Activated naive CD4-positive, alpha-beta T cell treated with anti-CD3 and anti-CD28 coated beads, Interleukin-2, amount 10 ng/mL, durations not matched to agents 7 days and 5 days (primary cell): ENCODE measurements around the gene DPYSL5.

Experiments used
- CTCF ChIA-PET: fragments of 350-600 bp; sonication (Branson Sonifier 250); formaldehyde crosslinking; loops from one replicate; lab custom pipeline; 2021; ENCODE audit warnings: antibody characterized with exemption; lab: Charles Lee
- DNase-seq: peaks from one replicate; pipeline ENCODE4 v3.0.0-alpha.2; 2020
- H3K27ac Mint-ChIP-seq: one replicate; pipeline ENCODE4 v1.8.0; 2021; ENCODE audit warnings: mild to moderate bottlenecking, moderate library complexity, mixed read lengths
- H3K27me3 Mint-ChIP-seq: one replicate; pipeline ENCODE4 v1.8.0; 2021; ENCODE audit warnings: mild to moderate bottlenecking, mixed read lengths
- H3K36me3 Mint-ChIP-seq: one replicate; pipeline ENCODE4 v1.8.0; 2021; ENCODE audit warnings: mixed read lengths
- H3K4me1 Mint-ChIP-seq: one replicate; pipeline ENCODE4 v1.8.0; 2021; ENCODE audit warnings: mixed read lengths
- H3K4me3 Mint-ChIP-seq: one replicate; pipeline ENCODE4 v1.8.0; 2021; ENCODE audit warnings: mild to moderate bottlenecking, moderate library complexity, mixed read lengths
- H3K9me3 Mint-ChIP-seq: one replicate; pipeline ENCODE4 v1.8.0; 2021; ENCODE audit warnings: mixed read lengths

DPYSL5 gene

DNA sequence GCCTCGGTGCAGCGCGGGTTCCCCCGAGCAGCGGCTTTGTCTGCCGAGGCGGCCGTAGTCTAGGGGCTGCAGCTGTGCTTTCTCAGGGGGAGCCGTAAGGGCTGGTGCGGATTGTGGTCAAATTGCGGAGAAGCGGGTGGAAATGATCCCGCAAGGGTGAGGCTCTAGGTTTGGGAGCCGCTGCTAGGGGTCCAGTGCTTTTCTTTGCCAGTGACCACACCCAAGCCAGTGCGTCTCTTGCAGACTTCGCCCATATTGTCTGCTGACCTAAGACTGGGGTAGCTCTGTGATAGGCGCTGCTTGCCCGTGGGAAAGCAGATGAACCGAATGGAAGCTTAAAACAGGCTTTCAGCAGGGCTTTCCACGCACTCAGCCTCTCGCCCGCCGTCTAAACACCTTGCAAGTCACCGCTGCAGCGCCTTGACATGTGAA is 2.1 kb downstream of the DPYSL5 start:
- H3K9me3 Mint-ChIP-seq: no peaks in the 10 kb centered on the region
- H3K36me3 Mint-ChIP-seq: no peaks in the 10 kb centered on the region
- peaks cover 18% of the 10 kb centered on the region for H3K4me1 Mint-ChIP-seq
- H3K27me3 Mint-ChIP-seq: peaks cover 88% of the 10 kb centered on the region
- H3K27ac Mint-ChIP-seq: no peak overlapping the region
- H3K4me3 Mint-ChIP-seq: no peak overlapping the region
- DNase-seq: no peak
- CTCF ChIA-PET: interaction anchor here (0.9 to 2.6 kb wide), 2 partner anchors 72 to 167 kb away, joined by 3 to 9 read pairs; no protein-coding TSS in a partner anchor

DNA sequence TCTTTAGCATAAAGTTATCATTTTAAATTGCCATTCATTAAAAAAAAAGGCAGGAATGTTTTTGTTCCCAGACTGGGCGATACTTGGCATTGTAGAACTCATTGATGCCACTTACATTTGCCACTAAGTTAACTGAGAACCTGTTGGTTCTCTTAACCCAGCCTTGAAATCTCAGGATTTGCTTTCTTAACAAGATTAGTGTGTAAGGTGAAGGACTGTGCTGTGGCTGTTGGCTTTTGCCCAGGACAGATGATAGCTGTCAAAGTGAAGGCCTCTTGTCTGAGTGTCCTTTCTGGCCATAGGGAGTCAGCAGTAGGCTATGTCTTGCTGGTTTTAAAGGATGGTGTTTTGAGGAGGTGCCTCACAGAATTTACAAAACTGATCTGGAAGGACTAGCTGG is 2.6 kb downstream of the DPYSL5 start:
- Mint-ChIP-seq H3K27ac (no peak overlapping the region), H3K9me3 (no peaks in the 10 kb centered on the region), H3K4me1 (peaks cover 18% of the 10 kb centered on the region), H3K36me3 (no peaks in the 10 kb centered on the region), H3K27me3 (peaks cover 85% of the 10 kb centered on the region), H3K4me3 (no peak overlapping the region)
- no peak for DNase-seq
- CTCF ChIA-PET: interaction anchor here (0.7 to 0.9 kb wide), 2 partner anchors 166 to 681 kb away, joined by 3 read pairs; no protein-coding TSS in a partner anchor

DNA sequence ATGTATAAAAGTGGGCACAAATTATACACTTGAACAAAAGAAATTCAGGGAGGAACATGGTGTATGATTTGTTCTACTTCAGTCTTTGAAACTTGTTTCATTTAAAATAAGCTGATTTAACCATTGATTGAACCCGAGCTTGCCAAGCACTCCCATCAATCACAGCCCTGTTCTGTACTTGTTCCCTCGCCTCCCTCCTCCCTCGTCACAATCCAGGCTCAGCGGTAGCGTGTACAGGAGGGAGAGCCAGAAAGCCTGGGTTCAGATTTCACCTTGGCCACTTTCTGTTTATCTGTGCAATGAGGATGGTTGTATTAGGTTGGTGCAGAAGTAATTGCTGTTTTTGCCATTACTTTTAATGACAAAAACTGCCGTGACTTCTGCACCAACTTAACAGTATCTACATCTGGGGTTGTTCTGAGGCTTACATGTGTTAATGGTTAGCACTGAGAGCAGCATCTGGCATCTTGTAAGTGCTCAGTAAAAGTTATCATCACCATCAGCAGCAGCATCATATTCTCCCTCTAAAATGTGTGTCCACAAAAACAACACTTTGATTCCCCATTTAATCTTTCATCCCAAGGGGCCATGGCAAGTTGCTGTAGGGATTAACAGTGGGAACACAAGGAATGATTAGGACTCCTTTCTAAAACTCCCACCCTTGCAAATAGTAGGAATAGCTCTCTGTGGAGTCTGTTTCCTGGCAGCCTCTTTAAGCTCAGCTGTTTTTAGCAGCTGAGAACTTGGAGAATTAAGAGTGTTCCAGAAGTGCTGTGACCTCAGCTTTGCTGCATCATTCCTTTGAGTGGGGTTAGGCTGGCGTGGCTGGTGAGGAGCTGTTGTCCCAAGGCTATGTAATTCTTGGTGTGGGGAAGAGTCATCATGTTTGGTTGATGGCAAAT is 4.7 kb downstream of the DPYSL5 start:
- DNase-seq: no peak
- Mint-ChIP-seq H3K27me3 (peaks cover 67% of the 10 kb centered on the region), H3K27ac (no peak overlapping the region), H3K4me1 (peaks cover 10% of the 10 kb centered on the region), H3K9me3 (no peaks in the 10 kb centered on the region), H3K4me3 (no peak overlapping the region), H3K36me3 (no peaks in the 10 kb centered on the region)
- CTCF ChIA-PET: interaction anchor here (1.6 to 2.6 kb wide), 2 partner anchors 10 to 70 kb away, joined by 5 to 10 read pairs; no protein-coding TSS in a partner anchor

DNA sequence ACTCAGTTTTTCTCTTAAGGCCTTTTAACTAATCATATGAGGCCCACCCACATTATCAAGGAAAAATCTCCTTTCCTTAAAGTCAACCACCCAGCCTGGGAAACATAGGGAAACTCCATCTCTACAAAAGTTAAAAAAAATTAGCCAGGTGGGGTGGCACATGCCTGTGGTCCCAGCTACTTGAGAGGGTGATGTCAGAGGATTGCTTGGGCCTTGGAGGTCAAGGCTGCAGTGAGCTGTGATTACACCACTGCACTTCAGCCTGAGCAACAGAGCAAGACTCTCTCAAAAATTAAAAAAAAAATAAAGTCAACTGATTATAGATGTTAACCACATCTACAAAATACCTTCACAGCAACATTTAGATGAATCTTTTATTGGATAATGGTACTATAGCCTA is 5.8 kb downstream of the DPYSL5 start:
- Mint-ChIP-seq H3K4me3 (no peak overlapping the region), H3K27me3 (peaks cover 67% of the 10 kb centered on the region), H3K27ac (no peak overlapping the region), H3K4me1 (peaks cover 10% of the 10 kb centered on the region), H3K9me3 (no peaks in the 10 kb centered on the region), H3K36me3 (no peaks in the 10 kb centered on the region)
- DNase-seq: no peak
- CTCF ChIA-PET: interaction anchor here (0.9 to 2.6 kb wide), 3 partner anchors 8 to 69 kb away, joined by 5 to 10 read pairs (median 5); no protein-coding TSS in a partner anchor

DNA sequence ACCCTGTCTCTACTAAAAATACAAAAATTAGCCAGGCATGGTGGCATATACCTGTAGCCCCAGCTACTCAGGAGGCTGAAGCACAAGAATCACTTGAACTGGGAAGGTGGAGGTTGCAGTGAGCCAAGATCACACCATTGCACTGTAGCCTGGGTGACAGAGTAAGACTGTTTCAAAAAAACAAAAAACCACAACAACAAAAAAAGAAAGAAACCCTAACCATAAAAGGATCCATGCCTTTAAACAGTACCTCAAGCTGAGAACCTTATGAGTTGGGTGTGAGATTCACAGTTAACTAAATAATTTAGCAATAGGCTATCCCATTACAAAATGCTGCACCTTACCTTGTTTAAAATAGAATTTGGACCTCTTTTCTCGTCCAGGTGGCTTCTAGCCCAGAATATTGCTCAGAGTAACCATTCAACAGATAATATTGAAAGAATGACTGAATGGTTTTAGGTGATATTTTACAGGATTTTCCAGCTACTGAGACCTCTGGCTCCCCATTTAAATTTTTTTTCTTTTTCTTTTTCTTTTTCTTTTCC is 6.4 kb downstream of the DPYSL5 start:
- Mint-ChIP-seq H3K27me3 (peaks cover 61% of the 10 kb centered on the region), H3K4me1 (peaks cover 7% of the 10 kb centered on the region), H3K4me3 (no peak overlapping the region), H3K36me3 (no peaks in the 10 kb centered on the region), H3K9me3 (no peaks in the 10 kb centered on the region), H3K27ac (no peak overlapping the region)
- CTCF ChIA-PET: interaction anchor here (0.9 to 2.6 kb wide), 2 partner anchors 8 to 68 kb away, joined by 5 to 10 read pairs; no protein-coding TSS in a partner anchor
- DNase-seq: no peak

DNA sequence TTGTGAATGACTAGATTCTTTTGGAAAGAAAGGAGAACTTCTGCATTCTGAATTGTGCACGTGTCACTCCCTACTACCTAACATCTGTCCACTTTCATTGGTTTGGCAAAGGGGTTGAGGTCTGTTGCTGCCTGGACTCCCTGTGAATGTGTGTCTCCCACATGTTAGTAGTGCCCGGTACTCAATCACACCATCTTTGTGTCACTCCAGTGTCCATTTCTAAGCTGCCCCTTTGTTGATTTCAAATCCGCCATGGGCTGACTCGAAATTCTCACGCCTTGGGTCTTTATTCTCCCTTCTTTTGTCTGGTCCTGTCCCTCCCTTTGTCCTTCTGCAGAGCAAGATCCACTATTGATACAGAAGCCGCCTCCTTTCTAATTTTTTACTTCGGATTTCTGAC is 7.5 kb downstream of the DPYSL5 start:
- DNase-seq: no peak
- Mint-ChIP-seq H3K4me3 (no peak overlapping the region), H3K36me3 (no peaks in the 10 kb centered on the region), H3K27ac (no peak overlapping the region), H3K27me3 (peaks cover 55% of the 10 kb centered on the region), H3K4me1 (peaks cover 7% of the 10 kb centered on the region), H3K9me3 (no peaks in the 10 kb centered on the region)
- CTCF ChIA-PET: no interaction called here

DNA sequence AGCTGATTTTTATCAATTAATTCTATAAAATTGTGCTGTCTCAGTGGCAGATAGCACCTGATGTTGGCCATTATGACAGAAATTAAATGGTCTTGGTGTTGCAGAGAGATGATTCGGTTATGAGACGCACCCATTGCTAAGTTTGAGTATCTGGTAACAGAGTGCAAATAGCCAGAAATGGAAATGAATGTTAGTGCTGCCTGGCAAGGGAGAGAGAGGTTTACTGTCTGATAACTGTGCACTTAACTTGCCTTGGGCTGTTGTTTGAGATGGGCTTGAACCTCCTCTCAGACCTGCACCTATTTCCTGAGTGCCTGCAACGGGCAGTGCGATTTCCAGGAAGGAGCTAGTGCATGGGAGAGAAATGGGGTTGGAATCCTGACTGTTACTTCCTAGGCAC is 11.7 kb downstream of the DPYSL5 start:
- CTCF ChIA-PET: no interaction called here
- Mint-ChIP-seq H3K36me3 (no peaks in the 10 kb centered on the region), H3K4me1 (peaks cover 3% of the 10 kb centered on the region), H3K27ac (no peak overlapping the region), H3K27me3 (peaks cover 47% of the 10 kb centered on the region), H3K9me3 (no peaks in the 10 kb centered on the region), H3K4me3 (no peak overlapping the region)
- no peak for DNase-seq

DNA sequence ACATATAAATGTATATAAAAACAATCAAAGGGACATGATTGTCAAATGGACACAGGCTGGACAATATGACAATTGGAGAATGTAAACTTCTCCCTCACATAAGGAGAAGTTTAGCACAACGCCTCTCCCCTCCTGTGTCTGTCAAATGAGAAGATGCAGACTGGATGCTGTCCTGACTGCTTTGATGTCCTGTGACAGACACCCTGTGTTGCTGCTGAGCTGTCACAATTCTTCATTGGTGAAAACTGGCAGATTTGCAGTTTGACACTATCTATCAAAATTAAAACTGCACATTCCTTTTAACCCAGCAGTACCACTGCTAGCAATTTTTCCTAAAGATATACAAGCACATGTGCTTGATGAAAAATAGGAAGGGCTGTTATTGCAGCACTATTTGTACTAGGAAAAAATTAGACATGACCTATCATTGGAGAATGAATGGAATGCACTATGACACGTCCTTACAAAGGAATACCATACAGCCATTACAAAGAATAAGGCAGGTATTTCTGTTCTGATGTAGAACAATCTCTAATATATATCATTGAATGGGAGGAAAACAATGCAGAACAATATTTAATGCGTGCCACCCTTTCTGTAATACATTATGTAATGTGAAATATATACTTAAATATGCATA is 12.4 kb downstream of the DPYSL5 start:
- Mint-ChIP-seq H3K4me3 (no peak overlapping the region), H3K27me3 (peaks cover 48% of the 10 kb centered on the region)
- CTCF ChIA-PET: interaction anchor here (1.6 kb wide), 1 partner anchor 15 kb away, joined by 3 read pairs; no protein-coding TSS in a partner anchor

DNA sequence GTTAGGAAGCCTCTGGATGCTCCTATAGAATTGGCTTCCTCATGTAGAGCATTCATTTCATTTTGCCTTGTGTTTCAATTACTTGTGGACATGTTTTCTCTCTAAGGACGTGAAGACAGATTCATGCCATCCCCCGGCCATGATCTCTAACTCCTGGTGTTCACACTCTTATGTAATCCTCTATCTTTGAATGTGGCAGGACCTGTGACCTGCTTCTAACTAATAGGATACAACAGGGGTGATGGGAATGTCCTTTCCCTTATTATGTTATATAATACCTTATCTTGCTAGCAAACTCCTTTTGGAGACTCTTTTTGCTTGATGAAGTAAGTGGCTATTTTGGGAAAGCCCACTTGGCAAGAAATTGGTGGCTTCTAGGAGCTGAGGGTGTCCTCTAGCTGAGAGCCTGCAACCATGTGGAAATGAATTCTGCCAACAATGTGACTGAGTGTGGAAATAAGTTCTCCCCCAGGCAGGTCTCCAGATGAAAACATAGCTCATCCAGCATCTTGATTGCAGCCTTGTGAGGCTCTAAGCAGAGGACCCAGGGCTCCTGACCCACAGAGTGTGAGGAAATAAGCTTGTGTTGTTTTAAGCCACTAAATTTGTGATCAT is 13.8 kb downstream of the DPYSL5 start:
- DNase-seq: no peak
- Mint-ChIP-seq H3K9me3 (no peaks in the 10 kb centered on the region), H3K27ac (no peak overlapping the region), H3K36me3 (no peaks in the 10 kb centered on the region), H3K27me3 (peaks cover 43% of the 10 kb centered on the region), H3K4me1 (no peaks in the 10 kb centered on the region), H3K4me3 (no peak overlapping the region)
- CTCF ChIA-PET: interaction anchor here (1.6 kb wide), 1 partner anchor 16 kb away, joined by 3 read pairs; no protein-coding TSS in a partner anchor

More for the DNA sequence above, 12.4 kb downstream of the DPYSL5 start:
- no peak for DNase-seq
- Mint-ChIP-seq H3K4me1 (no peaks in the 10 kb centered on the region), H3K36me3 (no peaks in the 10 kb centered on the region), H3K9me3 (no peaks in the 10 kb centered on the region), H3K27ac (no peak overlapping the region)

DNA sequence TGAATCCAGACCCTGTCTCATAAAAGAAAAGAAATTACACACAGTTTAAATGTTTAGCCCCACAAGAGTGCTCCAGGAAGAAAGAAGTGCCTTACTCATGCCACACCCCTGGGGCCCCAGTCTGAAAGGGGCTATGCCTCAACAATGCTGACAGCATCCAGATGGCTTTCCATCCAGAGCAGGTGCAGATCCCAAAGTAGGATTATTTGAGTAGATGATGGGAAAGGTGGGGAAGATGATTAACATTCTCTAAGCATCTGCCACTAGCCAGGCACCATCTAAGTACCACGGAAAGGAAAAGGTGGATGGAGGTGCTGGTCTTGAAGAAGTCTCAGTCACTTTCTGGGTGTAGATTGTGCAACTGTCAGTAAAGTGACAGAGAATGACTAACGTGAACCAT is 16.3 kb downstream of the DPYSL5 start:
- H3K27ac Mint-ChIP-seq: no peak overlapping the region
- CTCF ChIA-PET: no interaction called here
- no peak for DNase-seq
- peaks cover 34% of the 10 kb centered on the region for H3K27me3 Mint-ChIP-seq
- no peaks in the 10 kb centered on the region for H3K9me3 Mint-ChIP-seq
- no peaks in the 10 kb centered on the region for H3K36me3 Mint-ChIP-seq
- H3K4me3 Mint-ChIP-seq: no peak overlapping the region
- no peaks in the 10 kb centered on the region for H3K4me1 Mint-ChIP-seq

DNA sequence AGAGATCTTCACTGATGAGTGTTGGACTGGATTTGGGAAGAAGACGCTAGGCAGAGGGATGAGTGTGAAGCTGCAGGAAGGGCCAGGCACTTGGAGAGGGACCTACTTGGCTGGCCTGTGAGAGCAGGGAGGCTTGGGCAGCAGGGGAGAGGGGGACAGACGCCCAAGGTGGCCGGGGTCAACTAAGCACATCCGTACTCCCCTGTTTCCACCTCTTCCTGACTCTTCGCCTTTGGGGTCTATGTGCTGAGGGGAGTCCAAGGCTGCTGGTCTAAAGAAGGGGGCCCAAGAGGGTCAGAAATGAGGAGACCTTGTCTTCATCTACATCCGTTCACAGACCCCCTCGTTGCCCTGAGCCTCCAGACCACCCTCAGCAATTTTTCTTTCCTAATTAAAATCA is 16.7 kb downstream of the DPYSL5 start:
- no peaks in the 10 kb centered on the region for H3K9me3 Mint-ChIP-seq
- H3K27ac Mint-ChIP-seq: no peak overlapping the region
- peaks cover 33% of the 10 kb centered on the region for H3K27me3 Mint-ChIP-seq
- no peaks in the 10 kb centered on the region for H3K36me3 Mint-ChIP-seq
- DNase-seq: no peak
- CTCF ChIA-PET: no interaction called here
- H3K4me3 Mint-ChIP-seq: no peak overlapping the region
- H3K4me1 Mint-ChIP-seq: no peaks in the 10 kb centered on the region

DNA sequence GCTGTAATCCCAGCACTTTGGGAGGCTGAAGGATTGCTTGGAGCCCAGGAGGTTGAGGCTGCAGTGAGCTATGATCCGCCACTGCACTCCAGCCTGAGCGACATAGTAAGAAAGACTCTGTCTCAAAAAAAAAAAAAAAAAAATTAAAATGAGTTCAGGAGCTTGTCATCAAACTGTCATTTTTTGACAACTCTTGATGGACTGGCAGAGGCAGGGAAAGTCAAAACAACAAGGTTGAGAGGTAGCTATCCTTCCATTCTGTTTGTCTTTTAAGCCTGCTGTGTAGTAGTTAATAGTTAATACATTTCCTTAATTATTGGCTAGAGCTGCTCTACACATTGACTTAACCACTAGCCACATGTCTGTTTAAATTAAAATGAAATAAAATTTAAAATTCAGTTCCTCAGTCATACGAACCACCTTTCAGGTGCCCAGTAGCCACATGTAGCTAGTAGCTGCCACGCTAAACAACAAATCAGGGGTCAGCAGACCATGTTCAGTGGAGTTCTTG is 22.7 kb downstream of the DPYSL5 start:
- Mint-ChIP-seq H3K27me3 (peaks cover 12% of the 10 kb centered on the region), H3K9me3 (no peaks in the 10 kb centered on the region)

DNA sequence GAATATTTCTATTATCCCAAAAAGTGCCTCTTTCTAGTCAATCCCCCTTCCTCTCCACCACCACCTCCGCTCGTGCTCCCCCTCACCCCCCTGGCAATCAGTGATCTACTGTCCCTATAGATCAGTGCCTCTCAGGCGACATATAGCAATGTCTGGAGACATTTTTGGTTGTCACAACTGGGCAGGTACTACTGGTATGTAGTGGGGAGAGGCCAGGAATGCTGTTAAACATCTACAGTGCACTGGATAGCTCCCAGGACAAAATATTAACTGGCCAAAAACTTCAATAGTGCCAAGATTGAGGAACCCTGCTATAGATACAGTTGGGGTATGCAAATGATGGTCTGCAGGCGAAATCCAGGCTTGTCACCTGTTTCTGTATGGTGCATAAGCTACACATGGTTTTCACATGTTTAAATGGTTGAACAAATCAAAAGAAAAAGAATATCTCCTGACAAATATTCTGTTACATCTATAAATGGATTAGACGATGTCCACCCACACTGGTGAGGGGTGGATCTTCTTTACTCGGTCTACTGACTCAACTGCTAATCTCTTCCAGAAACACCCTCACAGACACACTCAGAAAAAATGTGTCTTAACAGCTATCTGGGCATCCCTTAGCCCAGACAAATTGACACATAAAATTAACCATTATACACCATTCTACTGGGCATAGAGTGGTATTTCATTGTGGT is 25.5 kb downstream of the DPYSL5 start:
- H3K36me3 Mint-ChIP-seq: no peaks in the 10 kb centered on the region
- DNase-seq: no peak
- H3K27me3 Mint-ChIP-seq: peaks cover 16% of the 10 kb centered on the region
- no peak overlapping the region for H3K27ac Mint-ChIP-seq
- H3K4me1 Mint-ChIP-seq: no peaks in the 10 kb centered on the region
- H3K9me3 Mint-ChIP-seq: no peaks in the 10 kb centered on the region
- CTCF ChIA-PET: no interaction called here
- H3K4me3 Mint-ChIP-seq: no peak overlapping the region

More for the DNA sequence above, 22.7 kb downstream of the DPYSL5 start:
- CTCF ChIA-PET: interaction anchor here (0.9 kb wide), 2 partner anchors 24 to 52 kb away, joined by 3 read pairs; no protein-coding TSS in a partner anchor
- DNase-seq: no peak
- Mint-ChIP-seq H3K36me3 (no peaks in the 10 kb centered on the region), H3K4me1 (no peaks in the 10 kb centered on the region), H3K4me3 (no peak overlapping the region), H3K27ac (no peak overlapping the region)
